Muscle of leg (tissue), 11 donors: ENCODE results near the gene PAPOLA. TPM values are rescaled to one million over a fixed set of nuclear protein-coding genes. Genes with fewer than 3 reads are reported as not detected.

Source experiments
- DNase-seq: peaks from one replicate; pipeline ENCODE4 v3.0.0; 2013
- H3K27ac ChIP-seq: one replicate; pipeline ENCODE4 v1.5.1; 2013; ENCODE audit warnings: mild to moderate bottlenecking, low read length, control low read depth
- H3K27me3 ChIP-seq: one replicate; pipeline ENCODE4 v1.6.1; 2013; ENCODE audit warnings: low read length; ENCODE audit not compliant: control insufficient read depth, insufficient read depth
- H3K36me3 ChIP-seq: one replicate; pipeline ENCODE4 v1.6.1; 2013; ENCODE audit warnings: low read length; ENCODE audit not compliant: control insufficient read depth, insufficient read depth
- H3K4me1 ChIP-seq: one replicate; pipeline ENCODE4 v1.6.1; 2013; ENCODE audit warnings: low read length; ENCODE audit not compliant: control insufficient read depth, insufficient read depth
- H3K4me3 ChIP-seq: one replicate; pipeline ENCODE4 v1.5.1; 2013; ENCODE audit warnings: low read length, control low read depth
- H3K9me3 ChIP-seq: replicated peaks from 2 replicates; pipeline ENCODE4 v1.6.1; 2013; ENCODE audit warnings: low read depth, low read length; ENCODE audit not compliant: control insufficient read depth
- WGBS: methylation state at CpG from one replicate; pipeline ENCODE4 v1.1.5; 2013; ENCODE audit warnings: missing lambda C conversion rate; ENCODE audit not compliant: insufficient coverage; 5-methylcytosine and 5-hydroxymethylcytosine counted together
- polyA plus RNA-seq, 8 donors: library from polyadenylated mRNA; unstranded; fragments of 120-200 nt; gene quantifications; one replicate each; pipeline versions ENCODE4 v1.2.1 to v1.2.3, GENCODE V29; 2013; ENCODE audit warnings: inconsistent platforms in 1 of 8, low replicate concordance in 1 of 8; ENCODE audit not compliant: insufficient read length in 8 of 8, insufficient read depth in 1 of 8
- total RNA-seq: library from RNA; stranded (reverse); fragments of 120-200 nt; gene quantifications from one replicate; pipeline ENCODE4 v1.2.4, GENCODE V29; 2013

The PAPOLA gene
- total and polyA plus RNA-seq, 9 donors: 72.9 to 111 (median 89.7) TPM

DNA sequence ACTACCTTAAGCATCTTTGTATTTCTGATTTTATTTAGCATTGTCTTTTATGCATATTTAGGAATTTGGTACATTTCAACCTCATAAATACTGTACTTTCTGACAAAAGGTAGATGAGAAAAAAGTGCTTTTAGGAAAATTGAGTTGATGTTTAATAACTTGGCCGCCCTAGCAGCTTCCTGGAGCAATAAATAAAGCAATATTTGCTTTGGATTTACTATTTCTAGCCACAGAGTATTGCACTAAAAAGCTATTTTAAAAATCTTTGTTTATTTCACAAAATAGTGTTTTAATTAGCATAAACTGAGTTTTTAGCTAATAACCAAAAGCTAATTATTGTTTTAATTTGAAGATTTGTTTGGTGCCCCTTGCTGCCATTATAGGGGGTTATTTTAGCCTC lies 9.5 kb downstream of the PAPOLA start:
- no peaks in the 10 kb centered on the region for H3K36me3 ChIP-seq
- no peaks in the 10 kb centered on the region for H3K9me3 ChIP-seq
- no peaks in the 10 kb centered on the region for H3K4me1 ChIP-seq
- DNase-seq: no peak
- no peaks in the 10 kb centered on the region for H3K27me3 ChIP-seq
- no peak overlapping the region for H3K27ac ChIP-seq
- no peak overlapping the region for H3K4me3 ChIP-seq
- WGBS: no CpG with 5 or more reads among the region's 1 CpG

- Histone ChIP-seq H3K27me3 (no peaks in the 10 kb centered on the region), H3K4me1 (no peaks in the 10 kb centered on the region), H3K27ac (no peak overlapping the region), H3K36me3 (no peaks in the 10 kb centered on the region), H3K4me3 (no peak overlapping the region), H3K9me3 (no peaks in the 10 kb centered on the region)
- DNase-seq: no peak
- WGBS: no CpG with 5 or more reads among the region's 2 CpGs
Observed at GRCh38 chr14:96512122-96512521, 9.9 kb downstream of the PAPOLA start.

- Histone ChIP-seq H3K4me1 (no peaks in the 10 kb centered on the region), H3K27ac (no peak overlapping the region), H3K36me3 (no peaks in the 10 kb centered on the region), H3K4me3 (no peak overlapping the region), H3K9me3 (no peaks in the 10 kb centered on the region), H3K27me3 (no peaks in the 10 kb centered on the region)
- no peak for DNase-seq
- WGBS: 100% methylated on average over 1 of the region's 5 CpGs
Observed at GRCh38 chr14:96512602-96513397, 10.6 kb downstream of the PAPOLA start.

GRCh38 chr14:96514694-96515093 lies 12.5 kb downstream of the PAPOLA start:
- Histone ChIP-seq H3K36me3 (no peaks in the 10 kb centered on the region), H3K27me3 (no peaks in the 10 kb centered on the region), H3K4me3 (no peak overlapping the region), H3K4me1 (no peaks in the 10 kb centered on the region), H3K27ac (no peak overlapping the region), H3K9me3 (no peaks in the 10 kb centered on the region)
- DNase-seq: no peak
- no CpG with 5 or more reads among the region's 3 CpGs for WGBS

- no peak overlapping the region for H3K4me3 ChIP-seq
- no CpG with 5 or more reads among the region's 1 CpG for WGBS
- no peaks in the 10 kb centered on the region for H3K9me3 ChIP-seq
- H3K36me3 ChIP-seq: no peaks in the 10 kb centered on the region
- no peaks in the 10 kb centered on the region for H3K4me1 ChIP-seq
- H3K27me3 ChIP-seq: no peaks in the 10 kb centered on the region
- H3K27ac ChIP-seq: no peak overlapping the region
- DNase-seq: no peak
Observed at GRCh38 chr14:96515731-96516130, 13.5 kb downstream of the PAPOLA start.

DNA sequence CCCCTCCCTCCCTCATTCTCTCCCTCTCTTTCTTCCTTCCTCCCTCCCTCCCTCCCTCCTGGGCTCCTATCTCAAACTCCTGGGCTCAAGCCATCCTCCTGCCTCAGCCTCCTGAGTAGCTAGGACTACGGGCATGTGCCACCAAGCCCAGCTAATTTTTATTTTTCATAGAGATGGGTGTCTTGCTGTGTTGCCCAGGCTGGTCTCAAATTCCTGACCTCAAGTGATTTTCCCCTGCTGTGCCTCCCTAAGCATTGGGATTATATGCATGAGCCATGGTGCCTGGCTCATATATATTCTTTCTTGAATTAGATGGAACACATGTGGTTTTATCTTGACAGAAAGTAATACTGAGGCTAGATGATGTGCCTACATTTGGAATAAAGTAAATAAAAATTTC lies 14.2 kb downstream of the PAPOLA start:
- H3K4me1 ChIP-seq: no peaks in the 10 kb centered on the region
- WGBS: no CpG with 5 or more reads among the region's 1 CpG
- DNase-seq: no peak

GRCh38 chr14:96519970-96520369 lies 17.8 kb downstream of the PAPOLA start:
- WGBS: no CpG with 5 or more reads among the region's 4 CpGs

More for the DNA sequence above, 14.2 kb downstream of the PAPOLA start:
- Histone ChIP-seq H3K27ac (no peak overlapping the region), H3K27me3 (no peaks in the 10 kb centered on the region), H3K36me3 (no peaks in the 10 kb centered on the region), H3K9me3 (no peaks in the 10 kb centered on the region), H3K4me3 (no peak overlapping the region)

GRCh38 chr14:96525452-96525851 lies 23.3 kb downstream of the PAPOLA start:
- no peak overlapping the region for H3K4me3 ChIP-seq
- no peak overlapping the region for H3K27ac ChIP-seq
- no peak for DNase-seq
- peaks cover 23% of the 10 kb centered on the region for H3K36me3 ChIP-seq
- H3K27me3 ChIP-seq: no peaks in the 10 kb centered on the region
- WGBS: 83% methylated on average over 1 of the region's 5 CpGs
- no peaks in the 10 kb centered on the region for H3K9me3 ChIP-seq
- no peaks in the 10 kb centered on the region for H3K4me1 ChIP-seq

More at GRCh38 chr14:96519970-96520369, 17.8 kb downstream of the PAPOLA start:
- Histone ChIP-seq H3K9me3 (no peaks in the 10 kb centered on the region), H3K27ac (no peak overlapping the region), H3K36me3 (peaks cover 16% of the 10 kb centered on the region), H3K4me1 (no peaks in the 10 kb centered on the region), H3K4me3 (no peak overlapping the region), H3K27me3 (no peaks in the 10 kb centered on the region)
- DNase-seq: no peak

DNA sequence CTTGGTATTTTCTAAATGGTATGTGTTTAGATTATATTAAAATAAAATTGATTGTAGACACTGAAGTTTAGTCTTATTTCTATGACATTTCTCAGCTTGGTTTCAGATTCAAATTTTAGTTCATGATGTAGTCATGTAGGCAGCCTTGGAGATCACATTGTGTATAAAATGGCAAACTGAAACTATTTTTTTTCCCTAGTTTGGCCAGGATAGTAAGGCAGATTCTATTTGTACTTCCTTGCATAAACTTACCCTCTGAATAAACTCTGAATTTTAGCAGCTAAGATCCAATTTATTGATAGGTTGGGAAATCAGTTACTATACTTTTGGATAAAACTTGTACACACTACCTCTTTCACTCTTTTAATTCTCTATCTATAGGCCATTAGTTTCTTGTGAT lies 30.4 kb downstream of the PAPOLA start:
- H3K4me1 ChIP-seq: no peaks in the 10 kb centered on the region
- H3K36me3 ChIP-seq: peaks cover 3% of the 10 kb centered on the region
- no peaks in the 10 kb centered on the region for H3K27me3 ChIP-seq
- no peak overlapping the region for H3K27ac ChIP-seq
- H3K4me3 ChIP-seq: no peak overlapping the region
- H3K9me3 ChIP-seq: no peaks in the 10 kb centered on the region
- DNase-seq: no peak

DNA sequence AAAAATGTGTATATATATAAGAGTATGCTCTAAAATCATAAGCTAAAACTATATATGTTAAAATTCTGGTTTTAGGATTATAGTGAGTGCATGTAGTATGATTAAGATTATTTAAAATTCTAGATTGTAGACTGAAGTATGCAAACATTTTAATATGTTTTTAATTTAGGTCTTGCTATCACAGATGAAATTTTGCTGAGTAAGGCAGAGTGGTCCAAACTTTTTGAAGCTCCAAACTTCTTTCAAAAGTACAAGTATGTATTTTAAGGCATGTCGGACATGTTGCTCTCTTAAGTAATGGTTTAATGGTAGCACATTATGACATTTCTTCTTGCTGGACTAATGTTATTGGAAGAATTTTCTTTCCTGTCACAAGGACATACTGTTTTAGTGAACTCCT lies 34.6 kb downstream of the PAPOLA start:
- Histone ChIP-seq H3K27me3 (no peaks in the 10 kb centered on the region), H3K4me3 (no peak overlapping the region), H3K4me1 (no peaks in the 10 kb centered on the region), H3K27ac (no peak overlapping the region), H3K36me3 (no peaks in the 10 kb centered on the region), H3K9me3 (no peaks in the 10 kb centered on the region)
- DNase-seq: no peak
- no CpG with 5 or more reads among the region's 1 CpG for WGBS
